Daoy (cell line): ENCODE measurements around the gene LCA5L. TPM values are rescaled to one million over a fixed set of nuclear protein-coding genes. Genes with fewer than 3 reads are reported as not detected.

Experiments used
- DNase-seq: peaks from one replicate; pipeline ENCODE4 v3.0.0-alpha.2; 2015; ENCODE audit warnings: low read depth
- total RNA-seq: library from RNA; depleted of rRNA; stranded (reverse); fragments of >200 nt; shearing (Covaris generic); gene quantifications from 2 replicates; pipeline ENCODE4 v1.2.3, GENCODE V29; 2014; rRNA removed

Gene LCA5L
- total RNA-seq, result 0.91 and 6.0 TPM in 2 replicates

DNA sequence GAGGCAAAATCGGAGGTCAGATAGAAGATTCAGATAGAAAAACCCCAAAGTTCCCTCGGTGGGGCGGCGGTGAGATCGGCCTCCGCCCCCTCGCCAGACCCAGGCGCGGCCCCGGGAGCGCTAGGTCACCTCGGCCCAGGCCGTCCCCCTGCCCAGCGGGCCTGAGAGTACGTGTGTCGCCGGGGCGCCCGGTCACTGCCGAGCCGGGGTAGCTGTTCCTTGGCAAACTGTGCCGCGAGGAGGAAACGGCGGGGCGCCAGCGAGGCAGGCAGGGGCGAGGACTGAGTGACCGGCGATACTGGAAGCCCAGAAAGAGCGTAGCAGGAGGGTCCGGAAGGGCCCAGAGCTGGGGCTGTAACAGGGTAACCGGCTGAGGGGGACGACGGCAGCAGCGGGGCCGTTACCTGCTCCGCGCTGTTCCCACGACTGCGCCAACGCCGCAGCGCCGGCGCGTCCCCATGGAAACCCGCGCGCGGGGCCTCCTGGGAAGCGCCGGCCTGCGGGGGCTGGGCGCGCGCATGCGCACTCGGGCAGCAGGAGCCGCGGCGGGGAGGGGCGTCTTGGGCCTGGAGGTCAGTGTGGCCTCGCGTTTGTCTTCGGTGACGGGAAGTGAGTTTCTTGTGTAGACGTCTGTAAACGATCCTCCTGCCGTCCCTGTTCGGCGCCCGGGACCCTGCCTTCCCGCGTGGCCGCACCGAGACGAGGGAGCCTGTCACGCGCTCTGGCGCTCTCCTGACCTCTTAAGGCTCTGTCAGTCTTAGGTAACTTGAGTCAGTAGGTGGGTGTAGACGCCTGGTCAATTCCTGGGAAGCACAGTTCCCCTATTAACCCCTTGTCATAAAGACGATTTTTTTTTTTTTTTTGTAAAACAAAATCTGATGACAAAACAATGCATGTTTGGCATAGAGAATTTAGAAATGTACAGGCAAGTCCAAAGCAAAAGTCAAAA is at the start of gene LCA5L:
TSS of gene LCA5L (minus strand) at position 458 of the 949 bp plus-strand sequence. CDS start 17,285 bp downstream, outside the sequence.
- DNase-seq, result peak; percentile 97

DNA sequence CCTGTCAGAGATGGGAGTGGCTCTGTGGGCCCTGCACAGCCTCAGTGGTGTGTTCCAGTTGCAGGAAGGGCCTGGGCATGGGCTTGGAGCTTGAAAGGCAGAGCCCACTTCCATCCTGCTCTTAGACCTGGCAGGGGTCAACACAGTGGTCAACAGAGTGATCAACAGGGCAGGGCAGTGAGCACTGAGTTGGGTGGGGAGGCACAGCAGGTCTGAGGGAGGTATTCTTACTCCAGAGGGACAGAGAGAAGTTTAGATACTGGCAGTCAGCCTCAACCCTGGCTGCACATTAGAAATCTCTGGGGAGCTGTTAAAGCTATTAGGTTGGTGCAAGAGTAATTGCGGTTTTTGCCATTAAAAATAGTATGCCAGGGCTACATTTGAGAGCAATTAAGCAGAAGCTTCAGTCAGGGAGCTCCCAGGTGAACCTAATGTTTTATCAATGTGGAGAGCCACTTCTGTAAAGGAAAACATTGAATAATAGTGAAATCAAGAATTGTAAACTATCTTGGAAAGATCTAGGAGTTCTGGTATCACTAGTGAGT is 43.9 kb upstream of the LCA5L start:
- no peak for DNase-seq

DNA sequence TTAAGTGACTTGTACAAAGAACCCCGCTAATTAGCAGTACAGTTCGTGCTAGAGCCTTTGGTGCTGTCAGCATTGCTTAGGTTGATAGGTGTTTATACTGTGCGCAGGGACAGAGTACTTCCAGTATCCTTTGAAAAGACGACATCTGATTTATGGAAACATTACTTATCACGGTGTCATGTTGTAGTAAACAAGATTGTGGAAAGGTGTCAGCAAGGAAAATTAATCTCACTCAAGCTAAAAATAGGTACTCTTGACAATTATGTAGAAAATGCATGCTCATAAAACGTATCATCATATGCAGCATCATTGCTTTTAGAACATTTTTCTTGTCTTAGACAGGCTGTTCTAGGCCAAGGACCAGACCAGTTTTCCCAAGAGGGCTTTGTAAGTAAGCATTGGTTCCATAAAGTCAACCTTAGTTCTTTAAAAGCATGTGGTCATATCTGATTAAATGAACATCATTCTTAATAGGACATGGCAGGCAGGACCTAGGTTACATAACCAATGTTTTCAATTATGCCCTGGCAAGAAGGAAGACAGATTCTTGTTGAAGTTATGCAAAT is 39.2 kb upstream of the LCA5L start:
- DNase-seq, result no peak

DNA sequence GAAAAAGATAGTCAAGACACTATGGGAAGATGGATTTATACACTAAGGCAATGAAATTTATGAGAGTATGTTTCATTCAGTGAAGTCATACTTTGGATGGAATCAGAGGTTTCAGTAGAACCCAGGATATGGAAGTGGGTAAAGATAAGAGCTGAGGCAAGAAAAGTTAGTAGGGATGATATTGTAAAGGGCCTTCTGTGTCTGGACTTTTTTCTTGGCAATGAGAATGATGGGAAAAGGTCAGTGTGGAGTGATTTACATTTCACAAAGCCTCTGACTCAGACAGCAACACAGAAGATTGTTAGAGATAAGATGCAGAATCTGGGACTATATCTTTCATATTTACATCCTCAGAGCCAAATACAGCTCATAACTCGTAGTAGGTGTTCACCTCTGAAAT is 38.3 kb upstream of the LCA5L start:
- peak; percentile 58 for DNase-seq

DNA sequence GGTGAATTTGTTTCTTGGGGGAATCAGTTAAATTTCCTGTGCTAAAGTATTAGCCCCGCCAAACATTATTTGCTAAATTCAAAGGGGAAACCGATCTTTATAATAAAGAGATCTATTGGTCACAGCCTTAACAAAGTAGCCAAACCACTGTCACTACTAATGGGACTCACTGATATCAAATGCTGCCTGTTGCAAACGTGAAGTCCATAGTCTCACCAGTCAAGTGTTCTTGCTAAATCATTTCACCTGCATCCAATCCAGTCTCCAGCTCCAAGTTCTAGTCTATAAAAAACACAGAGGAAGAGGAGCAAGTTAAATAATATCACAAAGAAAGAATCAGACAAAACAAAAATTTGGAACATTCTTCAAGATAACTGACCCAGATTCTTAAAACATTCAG is 36.3 kb upstream of the LCA5L start:
- DNase-seq, result no peak

DNA sequence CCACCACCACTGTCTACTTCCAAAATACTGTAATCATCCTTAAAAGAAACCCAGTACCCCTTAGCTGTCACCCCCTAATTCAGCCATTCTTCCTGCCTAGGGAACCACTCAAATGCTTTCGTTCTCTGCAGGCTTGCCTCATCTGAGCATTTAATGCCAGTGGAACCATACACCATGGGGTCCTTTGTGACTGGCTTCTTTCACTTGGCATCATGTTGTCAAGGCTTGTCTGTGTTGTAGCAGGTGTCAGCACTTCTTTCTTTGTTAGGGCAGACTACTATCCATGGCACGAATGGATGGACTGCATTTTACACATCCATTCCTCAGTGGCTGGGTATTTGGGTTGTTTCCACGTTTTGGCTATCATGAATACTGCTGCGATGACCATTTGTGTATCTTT is 34.7 kb upstream of the LCA5L start:
- DNase-seq, result no peak

DNA sequence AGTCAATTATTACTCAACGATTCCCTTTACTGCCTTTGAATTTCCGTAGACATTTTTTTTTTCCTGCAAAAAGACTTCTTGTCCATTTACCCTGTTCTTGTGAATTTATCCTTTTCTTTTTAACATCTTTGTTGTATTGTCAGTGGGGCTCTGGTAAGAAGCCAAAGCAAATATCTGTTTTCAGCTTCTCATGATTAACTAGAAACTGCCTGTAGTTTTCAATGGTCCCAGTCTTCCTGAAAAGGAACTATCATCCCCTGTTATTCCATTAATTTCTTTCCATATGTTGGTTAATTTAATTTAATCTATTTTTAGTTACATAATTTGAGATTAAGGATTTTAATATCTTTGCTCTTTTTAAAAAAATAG is 34.2 kb upstream of the LCA5L start:
- DNase-seq, result no peak

DNA sequence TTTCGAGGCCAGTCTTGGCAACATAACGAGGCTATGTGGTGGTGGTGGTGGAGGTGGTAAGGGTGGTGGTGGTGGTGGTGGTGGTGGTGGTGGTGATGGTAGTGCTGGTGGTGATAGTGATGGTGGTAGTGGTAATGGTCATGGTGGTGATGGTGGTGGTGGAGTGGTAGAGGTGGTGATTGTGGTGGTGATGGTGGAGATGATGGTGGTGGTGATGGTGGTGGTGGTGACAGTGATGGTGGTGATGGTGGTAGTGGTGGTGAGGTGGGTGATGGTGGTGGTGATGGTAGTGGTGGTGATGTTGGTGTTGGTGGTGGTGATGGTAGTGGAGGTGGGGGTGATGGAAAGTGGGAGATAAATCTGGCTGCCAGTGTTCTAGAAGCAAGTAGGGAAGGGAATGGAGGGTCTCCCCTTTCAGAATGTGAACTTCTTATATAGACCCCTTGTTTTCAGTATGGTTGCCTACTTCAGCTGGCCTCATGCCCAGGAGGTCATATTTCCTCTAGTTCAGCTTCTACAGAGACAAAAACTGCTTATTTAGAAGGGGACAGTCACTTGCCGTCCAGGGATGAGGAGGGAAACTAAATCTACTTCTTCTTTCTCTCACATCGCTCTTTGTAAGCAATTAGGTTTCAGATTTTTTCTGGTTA is 33.7 kb upstream of the LCA5L start:
- no peak for DNase-seq

DNA sequence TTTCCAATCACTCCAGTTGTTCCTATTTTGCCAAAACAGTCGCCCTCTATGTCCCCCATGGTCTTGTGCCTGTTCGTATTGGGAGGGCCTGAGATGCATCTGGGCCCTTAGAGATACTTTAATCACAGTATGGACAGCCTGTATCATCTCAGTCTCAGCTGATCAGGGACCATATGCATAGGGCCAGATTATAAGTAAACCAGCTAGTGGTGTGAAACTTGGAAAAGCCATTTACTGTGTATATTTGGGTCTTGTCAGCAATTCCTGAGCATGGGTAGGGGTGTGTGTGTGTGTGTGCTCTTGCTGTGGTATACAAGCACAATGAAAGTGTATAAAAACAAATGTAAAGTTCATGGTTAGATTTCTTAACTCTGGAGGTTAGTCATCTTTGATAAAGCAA is 29.0 kb upstream of the LCA5L start:
- no peak for DNase-seq

DNA sequence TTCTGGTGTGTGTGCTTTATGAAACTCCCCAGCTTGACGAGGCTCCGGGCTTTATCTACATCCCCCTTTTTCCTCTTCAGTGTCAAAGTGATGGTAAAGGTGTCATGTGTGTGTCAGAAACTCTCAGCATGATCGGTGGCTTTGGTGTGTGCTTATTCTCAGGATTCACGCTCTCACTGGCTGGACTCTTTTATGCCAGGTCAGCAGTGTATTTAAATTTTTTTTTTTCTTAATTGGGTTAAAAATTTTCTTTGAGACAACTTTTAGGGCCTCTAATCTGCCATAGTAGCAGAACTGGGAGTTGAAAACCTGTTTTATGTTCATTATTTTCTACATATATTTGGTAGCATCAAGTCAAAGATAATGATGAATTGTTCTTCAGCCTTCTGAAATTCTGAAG is 27.2 kb upstream of the LCA5L start:
- DNase-seq, result no peak

DNA sequence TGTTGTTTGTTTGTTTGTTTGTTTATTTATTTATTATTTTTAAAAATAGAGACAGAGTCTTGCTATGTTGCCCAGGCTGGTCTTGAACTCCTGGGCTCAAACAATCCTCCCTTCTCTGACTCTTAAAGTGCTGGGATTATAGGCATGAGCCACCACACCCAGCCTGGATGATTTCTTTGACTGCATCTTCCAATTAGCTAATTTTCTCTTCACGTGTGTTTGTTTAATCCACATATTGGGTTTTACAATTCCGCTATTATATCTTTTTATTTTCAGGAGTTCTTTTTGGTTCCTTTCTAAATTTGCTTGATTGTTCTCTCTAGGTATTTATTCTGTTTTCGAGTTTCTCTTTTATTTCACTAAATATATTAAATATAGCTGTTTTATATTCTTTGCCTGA is 26.0 kb upstream of the LCA5L start:
- DNase-seq, result no peak

DNA sequence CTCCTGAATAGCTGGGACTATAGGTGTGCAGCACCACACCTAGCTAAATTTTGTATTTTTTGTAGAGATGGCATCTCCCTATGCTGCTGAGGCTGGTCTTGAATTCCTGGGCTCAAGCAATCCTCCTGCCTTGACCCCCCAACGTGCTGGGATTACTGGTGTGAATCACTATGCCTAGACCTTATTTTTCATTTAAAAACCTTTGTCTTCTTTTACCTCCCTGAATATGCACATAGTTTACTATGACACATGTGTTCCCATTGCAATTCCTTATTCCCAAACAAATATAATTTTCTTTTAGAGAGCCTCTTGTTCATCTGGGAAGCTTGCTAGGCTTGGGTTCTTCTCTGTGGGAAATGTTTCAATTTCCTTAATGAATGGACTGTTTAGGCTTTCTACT is 23.0 kb upstream of the LCA5L start:
- no peak for DNase-seq

DNA sequence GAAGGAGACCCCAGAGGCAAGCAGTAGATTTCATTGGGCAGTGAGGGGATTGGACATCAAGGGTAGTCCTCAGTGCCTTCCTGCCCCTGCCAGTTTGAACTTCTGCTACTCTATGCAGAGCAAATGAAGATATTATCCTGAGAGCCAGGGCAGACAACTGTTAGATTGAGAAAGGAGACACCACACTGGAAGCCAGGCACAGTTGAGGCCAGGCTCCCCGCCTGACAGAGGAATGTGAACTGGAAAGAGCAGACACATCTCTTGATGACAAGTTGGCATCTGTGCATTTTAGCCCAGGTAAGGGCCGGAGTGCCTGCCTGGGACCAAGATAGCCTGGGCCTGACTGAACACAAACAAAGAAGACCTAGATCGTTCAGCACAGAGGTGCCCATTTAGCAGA is 22.2 kb upstream of the LCA5L start:
- no peak for DNase-seq

DNA sequence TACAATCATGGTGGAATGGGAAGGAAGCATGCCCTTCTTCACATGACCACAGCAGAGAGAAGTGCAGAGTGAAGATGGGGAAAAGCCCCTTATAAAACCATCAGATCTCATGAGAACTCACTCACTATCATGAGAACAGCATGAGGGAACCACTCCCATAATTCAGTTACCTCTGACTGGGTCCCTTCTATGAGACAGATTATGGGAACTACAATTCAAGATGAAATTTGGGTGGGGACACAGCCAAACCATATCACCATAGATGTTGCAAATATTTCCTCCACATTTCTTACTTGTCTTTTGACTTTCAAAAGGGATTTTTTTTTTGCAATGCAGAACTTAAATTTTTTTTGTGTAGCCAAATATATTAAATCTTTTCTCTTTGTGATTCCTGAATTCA is 21.0 kb upstream of the LCA5L start:
- DNase-seq, result no peak

DNA sequence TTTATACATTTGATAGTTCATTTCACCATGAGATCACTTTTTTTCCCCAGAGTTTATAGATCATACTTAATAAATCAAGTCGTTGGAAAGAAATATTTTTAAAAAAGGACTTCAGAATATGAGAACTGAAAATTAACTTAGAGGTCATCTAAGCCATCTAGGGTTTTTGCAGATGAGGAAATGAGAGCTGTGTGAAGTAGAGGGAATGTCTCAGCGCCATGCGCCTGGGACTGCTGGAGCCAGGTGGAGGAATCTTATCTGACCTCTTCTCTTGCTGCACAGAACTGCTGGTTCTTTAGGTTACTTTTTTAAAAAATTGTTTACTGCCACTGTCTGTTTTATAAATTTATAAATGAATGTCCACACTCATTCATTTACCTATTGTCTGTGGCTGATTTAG is 17.7 kb upstream of the LCA5L start:
- no peak for DNase-seq

DNA sequence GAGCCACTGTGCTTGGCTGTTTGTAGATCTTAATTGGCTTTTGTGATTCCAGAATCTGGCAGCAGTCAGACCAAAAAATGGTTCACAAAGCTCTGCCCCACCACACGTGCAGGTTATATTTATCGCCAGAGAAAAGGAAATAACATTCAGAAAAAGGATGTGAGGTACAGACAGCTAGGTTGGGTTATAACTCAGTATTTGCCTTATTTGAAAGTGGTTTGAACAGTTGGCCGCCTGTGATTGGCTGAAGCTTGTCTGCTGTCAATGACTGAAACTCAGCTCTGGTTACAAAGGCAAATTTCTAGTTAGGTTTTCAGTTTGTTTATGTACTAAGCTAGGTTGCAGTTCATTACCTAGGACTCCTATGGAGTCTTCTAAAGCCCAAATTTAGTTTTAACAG is 15.8 kb upstream of the LCA5L start:
- DNase-seq, result no peak

DNA sequence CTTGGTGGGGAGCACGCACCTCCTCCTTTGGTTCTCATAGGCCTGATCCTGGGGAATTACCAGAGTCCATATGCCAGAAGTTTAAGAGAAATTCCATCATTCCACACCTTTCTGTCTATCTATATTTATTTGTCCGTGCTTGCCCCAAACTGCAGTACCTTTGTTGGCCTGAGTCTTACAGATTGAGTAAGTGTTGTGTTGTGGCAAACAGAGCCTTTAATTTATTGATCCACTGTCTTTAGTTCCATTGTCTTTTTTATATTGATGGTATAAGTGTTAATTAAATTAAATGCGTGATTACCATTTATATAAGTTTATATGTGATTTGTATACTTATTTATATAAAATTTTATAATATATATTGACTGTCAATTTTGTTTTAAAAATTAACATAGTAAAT is 11.1 kb upstream of the LCA5L start:
- DNase-seq, result no peak

DNA sequence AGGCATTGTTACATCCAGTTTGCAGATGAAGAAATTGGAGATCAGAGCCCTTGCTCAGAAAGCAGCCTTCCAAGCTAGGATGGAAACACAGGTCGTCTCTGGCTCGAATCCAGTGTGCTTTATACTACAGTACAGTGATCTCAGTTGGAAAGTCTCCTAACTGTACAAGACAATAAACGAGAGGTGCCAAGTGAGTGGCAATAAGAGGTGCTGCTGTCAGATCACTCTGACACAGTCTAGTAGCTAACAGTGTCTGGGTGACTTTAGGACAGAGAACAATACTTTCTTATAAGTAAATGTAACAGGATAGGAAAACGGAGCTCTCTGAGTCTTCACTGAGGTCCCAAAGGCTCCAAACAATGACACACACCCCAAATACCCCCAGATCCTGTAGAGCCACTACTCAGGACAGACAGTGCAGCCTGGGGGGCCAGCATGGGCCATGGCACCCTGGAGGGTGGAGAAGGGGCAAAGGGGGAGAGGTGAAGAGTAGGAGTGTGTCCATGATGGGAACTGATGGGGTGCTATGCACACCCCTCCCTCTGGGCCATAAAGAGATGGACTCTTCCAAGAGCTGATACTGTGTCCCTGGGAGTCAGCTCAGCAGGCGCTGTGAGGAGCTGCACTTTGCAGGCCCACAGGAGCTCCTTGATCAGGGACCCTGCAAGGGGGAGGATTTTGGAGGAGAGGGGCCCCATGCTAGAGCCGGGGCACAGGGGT is 9.5 kb upstream of the LCA5L start:
- DNase-seq, result no peak

DNA sequence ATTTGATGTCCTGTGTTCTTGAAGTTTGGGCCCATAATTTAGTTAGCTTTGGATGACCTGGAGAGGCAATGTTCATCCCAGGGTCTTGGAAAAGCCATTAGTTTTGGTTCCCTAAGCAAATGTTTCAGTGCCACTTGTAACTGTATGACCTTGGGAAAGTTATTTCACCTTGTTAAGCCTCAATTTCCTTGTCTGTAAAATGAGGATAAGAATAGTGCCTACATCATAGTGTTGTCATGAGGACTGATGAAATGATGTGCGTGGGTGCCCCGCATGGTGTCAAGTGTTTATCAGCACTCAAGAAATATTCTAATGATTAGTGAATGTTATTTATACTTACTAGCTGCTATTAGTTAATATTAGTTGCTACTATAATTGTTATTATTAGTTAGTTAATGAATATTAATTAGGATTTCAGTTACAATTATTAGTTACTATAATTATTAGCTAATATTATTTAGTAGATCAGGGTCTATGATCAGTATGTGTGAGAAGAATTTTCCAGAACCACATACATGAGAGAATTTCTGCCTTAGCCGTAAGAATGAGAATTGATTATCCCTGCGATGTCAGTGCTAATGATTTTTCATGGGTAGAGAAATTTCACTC is 8.1 kb upstream of the LCA5L start:
- DNase-seq, result no peak

DNA sequence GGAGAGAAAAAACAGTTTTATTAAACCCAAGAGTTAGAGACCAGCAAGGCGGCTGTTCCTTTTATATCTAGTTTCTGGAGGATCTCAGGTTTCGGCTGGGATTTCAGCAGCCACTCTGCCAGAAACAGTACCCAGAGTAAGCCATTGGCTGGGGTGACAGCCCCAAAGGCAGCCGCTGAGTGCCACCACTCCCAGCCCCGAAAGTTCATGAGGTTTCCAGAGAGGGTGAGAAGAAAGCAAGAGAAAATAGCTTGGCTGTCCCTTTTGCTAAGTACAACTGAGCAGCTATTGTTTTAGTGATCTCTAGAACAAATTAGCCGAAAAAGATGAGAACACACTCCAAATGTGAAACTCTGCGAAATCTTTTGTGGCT is 7.4 kb upstream of the LCA5L start:
- no peak for DNase-seq

DNA sequence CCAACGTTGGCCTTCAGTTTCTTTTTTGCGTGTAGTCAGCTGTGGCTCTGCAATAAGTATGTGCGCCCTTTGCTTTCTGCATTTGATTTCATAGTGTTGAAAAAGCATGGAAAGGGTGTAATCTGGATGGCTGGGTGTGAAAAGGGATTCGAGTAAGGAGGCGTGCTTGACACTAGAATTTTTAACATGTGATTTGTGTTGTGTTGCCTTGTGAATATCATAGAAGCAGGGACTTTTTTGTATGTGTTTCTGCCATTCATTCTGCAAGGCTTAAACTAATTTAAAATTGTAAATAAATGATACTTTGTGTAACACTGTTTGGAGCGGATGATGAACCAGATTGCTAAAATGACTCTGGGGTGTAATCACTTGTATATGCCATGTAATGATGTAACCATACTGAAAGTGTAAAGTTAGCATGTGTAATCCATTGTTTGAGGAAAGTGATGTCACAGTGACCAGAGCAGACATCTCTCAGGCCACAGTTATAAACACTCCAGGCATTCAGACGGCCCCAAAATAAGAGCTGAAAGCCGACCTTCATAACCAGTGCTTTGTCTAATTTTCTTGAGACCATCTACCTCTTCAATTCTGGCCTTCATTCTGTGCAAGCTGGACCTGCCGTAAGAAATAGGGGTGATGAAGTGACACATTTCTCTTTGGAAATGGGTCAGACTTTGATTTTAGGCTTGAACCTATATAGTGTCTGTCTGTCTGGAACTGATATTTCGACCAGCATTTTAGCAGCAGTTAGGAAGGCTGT is 6.8 kb upstream of the LCA5L start:
- DNase-seq, result no peak
